K562 (cell line): ENCODE measurements around the gene VANGL1. TPM values are rescaled to one million over a fixed set of nuclear protein-coding genes. Genes with fewer than 3 reads are reported as not detected.

Source experiments
- BACH1 ChIP-seq: fragments of 200-800 bp; sonication (Bioruptor generic); IDR thresholded peaks from 2 replicates; pipeline ENCODE4 v1.6.1; 2016; ENCODE audit warnings: missing genetic modification characterization, missing compliant biosample characterization
- GMEB1 ChIP-seq: fragments of 250-450 bp; sonication (Bioruptor Pico); IDR thresholded peaks from 2 replicates; pipeline ENCODE4 v1.4.0; 2020; ENCODE audit warnings: mild to moderate bottlenecking
- HMBOX1 ChIP-seq: sonication (generic); IDR thresholded peaks from 2 replicates; pipeline ENCODE4 v1.6.1; 2016
- KLF1 ChIP-seq: fragments of 450-650 bp; IDR thresholded peaks from 2 replicates; pipeline ENCODE4 v1.6.1; 2016; ENCODE audit warnings: missing genetic modification characterization, missing compliant biosample characterization
- L3MBTL2 ChIP-seq: fragments of 450-650 bp; IDR thresholded peaks from 2 replicates; pipeline ENCODE4 v1.6.1; 2016; ENCODE audit warnings: mild to moderate bottlenecking, moderate library complexity
- MEIS2 ChIP-seq: fragments of 450-650 bp; IDR thresholded peaks from 2 replicates; pipeline ENCODE4 v1.6.1; 2014; ENCODE audit warnings: mild to moderate bottlenecking; ENCODE audit not compliant: partially characterized antibody
- MTF1 ChIP-seq: fragments of 250-450 bp; sonication (Bioruptor Pico); IDR thresholded peaks from 2 replicates; pipeline ENCODE4 v1.9.0; 2021; ENCODE audit warnings: moderate library complexity, mild to moderate bottlenecking, inconsistent platforms, borderline replicate concordance
- NFE2 ChIP-seq: IDR thresholded peaks from 2 replicates; pipeline ENCODE4 v1.6.1; 2014; ENCODE audit warnings: antibody characterized with exemption, low read depth
- NKRF ChIP-seq: fragments of 450-650 bp; IDR thresholded peaks from 2 replicates; pipeline ENCODE4 v1.6.1; 2016; ENCODE audit warnings: borderline replicate concordance
- NRF1 ChIP-seq, 2 experiments: fragments of 450-650 bp; IDR thresholded peaks in 1 of 2; conservative IDR thresholded peaks in 1 of 2; 2 replicates each; pipeline ENCODE4 v1.6.1; 2014; ENCODE audit warnings: mild to moderate bottlenecking in 2 of 2
- PCBP1 ChIP-seq: fragments of 200-400 bp; formaldehyde crosslinking; IDR thresholded peaks from 2 replicates; pipeline ENCODE4 v1.6.1; 2018; ENCODE audit warnings: mild to moderate bottlenecking, low read depth, low read length; ENCODE audit not compliant: poor library complexity, severe bottlenecking
- POLR3A ChIP-seq: IDR thresholded peaks from 2 replicates; pipeline ENCODE4 v1.6.1; 2011; ENCODE audit warnings: borderline replicate concordance, mild to moderate bottlenecking, moderate library complexity; ENCODE audit not compliant: insufficient read length, insufficient read depth; ENCODE audit errors: extremely low read depth
- RBBP5 ChIP-seq: fragments of 200-600 bp; sonication (generic); IDR thresholded peaks from 2 replicates; pipeline ENCODE4 v1.6.1; 2012; ENCODE audit warnings: borderline replicate concordance, mild to moderate bottlenecking, low read length, control low read depth, inconsistent platforms; ENCODE audit not compliant: insufficient read depth, poor library complexity, severe bottlenecking
- STAT6 ChIP-seq: sonication (generic); formaldehyde crosslinking; IDR thresholded peaks from 2 replicates; pipeline ENCODE4 v1.8.1; 2023; ENCODE audit warnings: mild to moderate bottlenecking, missing genetic modification reagents
- ZNF280A ChIP-seq: fragments of 450-650 bp; IDR thresholded peaks from 2 replicates; pipeline ENCODE4 v1.6.1; 2018; ENCODE audit warnings: mild to moderate bottlenecking, low read depth; ENCODE audit not compliant: partially characterized antibody
- ZNF316 ChIP-seq: fragments of 450-650 bp; IDR thresholded peaks from 2 replicates; pipeline ENCODE4 v1.6.1; 2016
- ZNF830 ChIP-seq: fragments of 250-450 bp; sonication (Bioruptor Pico); IDR thresholded peaks from 2 replicates; pipeline ENCODE4 v1.5.0; 2021; ENCODE audit warnings: mild to moderate bottlenecking
- polyA plus RNA-seq, 8 experiments: library from polyadenylated mRNA; depleted of rRNA in 4 of 8; stranded (reverse) in 5 of 8; unstranded in 3 of 8; fragments of >200 nt; fragmentation: Nextera tagmentation in 2 of 8; fragmentation: Illumina TruSeq in 1 of 8; extraction: Ambion mirVana in 2 of 8; extraction: Trizol in 1 of 8; gene quantifications; 2 replicates each; pipeline versions ENCODE4 v1.2.1 to v1.2.3, GENCODE V29; 2011 to 2014; ENCODE audit warnings: inconsistent platforms in 1 of 8, missing spikeins in 1 of 8
- total RNA-seq, 7 experiments: library from RNA; depleted of rRNA in 6 of 7; stranded (reverse); fragments of >200 nt in 6 of 7; fragmentation: Illumina TruSeq in 2 of 7; extraction: Trizol in 2 of 7; gene quantifications; 2 replicates each; pipeline versions ENCODE4 v1.2.1 to v1.2.3, GENCODE V29; 2011 to 2021; ENCODE audit warnings: low replicate concordance in 1 of 7

VANGL1 gene
- total and polyA plus RNA-seq, 9 of the 15 experiments (the other 6 are each of a cell fraction or from before 2014, with no cell fraction given) = 0.90 to 12.8 (median 9.6) TPM

GRCh38 chr1:115648717-115649691 lies 7.2 kb downstream of the VANGL1 start (continued):
- TF ChIP-seq ZNF280A (no peak), NFE2 (peak; percentile 56), STAT6 (CRISPR knock-in tag) (no peak), POLR3A (no peak), KLF1 (tag) (no peak), NRF1 (conservative IDR thresholded peaks at IDR 0.05 in 1 of 2, IDR thresholded peaks at IDR 0.05 in 1 of 2) (no peak), MEIS2 (peak; percentile 87), PCBP1 (no peak), NKRF (no peak), BACH1 (tag) (peak; percentile 67; the same call in 1 of the 2 replicates), HMBOX1 (peak; percentile 60), MTF1 (CRISPR knock-in tag) (no peak), GMEB1 (no peak), L3MBTL2 (peak; percentile 62; the same call in 1 of the 2 replicates), ZNF830 (no peak), RBBP5 (peak; percentile 15), ZNF316 (peak; percentile 99)
